DND-41 (cell line): ENCODE measurements around the gene MBL2.

Source experiments
- ATAC-seq: fragments of 200-7000 bp; cut with Tn5 transposase; 3 replicates; pipeline ENCODE4 v1.9.1; 2021; ENCODE audit warnings: low read depth; ENCODE audit not compliant: insufficient read depth
- DNase-seq: peaks from one replicate; pipeline ENCODE4 v3.0.0-alpha.2; 2020
- H2AFZ ChIP-seq: 2 replicates; pipeline ENCODE4 v1.6.0; 2012; ENCODE audit warnings: low read depth, low read length
- H3K27ac ChIP-seq: 2 replicates; pipeline ENCODE4 v1.5.1; 2012; ENCODE audit warnings: low read length, inconsistent platforms
- H3K27me3 ChIP-seq: fragments of 200-600 bp; sonication (generic); 2 replicates; pipeline ENCODE4 v1.6.0; 2012; ENCODE audit warnings: low read length, mild to moderate bottlenecking, inconsistent platforms; ENCODE audit not compliant: insufficient read depth, poor library complexity
- H3K36me3 ChIP-seq: 2 replicates; pipeline ENCODE4 v1.5.1; 2012; ENCODE audit warnings: low read length, inconsistent platforms; ENCODE audit not compliant: insufficient read depth
- H3K4me1 ChIP-seq: 2 replicates; pipeline ENCODE4 v1.5.1; 2012; ENCODE audit warnings: mild to moderate bottlenecking, low read length; ENCODE audit not compliant: insufficient read depth
- H3K4me2 ChIP-seq: 2 replicates; pipeline ENCODE4 v1.6.0; 2012; ENCODE audit warnings: mild to moderate bottlenecking, moderate library complexity, low read length, inconsistent platforms; ENCODE audit not compliant: insufficient read depth
- H3K4me3 ChIP-seq, 2 experiments: fragments of 200-600 bp in 1 of 2; shearing (Covaris generic) in 1 of 2; 2 replicates each; pipeline ENCODE4 v1.5.1; 2012 to 2016; ENCODE audit warnings: inconsistent platforms in 2 of 2, low read length in 2 of 2, mild to moderate bottlenecking in 2 of 2, low read depth in 1 of 2, moderate library complexity in 1 of 2
- H3K79me2 ChIP-seq: 2 replicates; pipeline ENCODE4 v1.6.0; 2012; ENCODE audit warnings: low read length, inconsistent platforms; ENCODE audit not compliant: insufficient read depth
- H3K9ac ChIP-seq: 2 replicates; pipeline ENCODE4 v1.6.0; 2012; ENCODE audit warnings: low read depth, mild to moderate bottlenecking, inconsistent platforms, low read length, moderate library complexity
- H3K9me3 ChIP-seq: 2 replicates; pipeline ENCODE4 v1.5.1; 2012; ENCODE audit warnings: low read length, moderate library complexity, mild to moderate bottlenecking, inconsistent platforms; ENCODE audit not compliant: insufficient read depth, severe bottlenecking
- H4K20me1 ChIP-seq: 2 replicates; pipeline ENCODE4 v1.6.0; 2012; ENCODE audit warnings: low read length; ENCODE audit not compliant: insufficient read depth
- EZH2 ChIP-seq: IDR thresholded peaks from 3 replicates; pipeline ENCODE4 v1.6.1; 2012; ENCODE audit warnings: borderline replicate concordance, low read depth, mild to moderate bottlenecking, moderate library complexity, low read length, inconsistent platforms; ENCODE audit not compliant: severe bottlenecking
- TF ChIP-seq, protein P1 (sequence below): IDR thresholded peaks from 2 replicates; pipeline ENCODE4 v1.5.1; 2012; ENCODE audit warnings: borderline replicate concordance, low read length, moderate library complexity, mild to moderate bottlenecking; ENCODE audit not compliant: poor library complexity, severe bottlenecking; ENCODE audit errors: extremely low read depth

MBL2 gene

DNA sequence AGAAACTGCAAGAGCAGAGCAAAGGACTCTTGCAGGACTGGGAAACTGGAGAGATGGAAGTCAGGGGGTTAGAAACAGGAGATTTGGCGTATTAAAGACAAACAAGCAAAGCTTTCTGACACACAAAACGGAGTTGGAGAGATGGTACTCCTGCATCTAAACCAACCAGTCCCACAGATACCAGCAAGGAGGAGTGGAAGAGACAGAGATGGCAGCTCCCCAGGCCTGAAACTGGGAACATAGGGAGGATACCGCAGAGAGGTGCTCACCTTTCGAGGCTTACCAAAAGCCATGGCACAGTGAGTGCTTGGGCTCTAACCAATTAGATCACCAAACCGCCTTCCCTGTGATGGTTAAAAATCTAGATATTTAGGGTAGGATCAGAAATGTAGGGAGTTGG, 4.8 kb upstream of the MBL2 start:
- DNase-seq (no peak), ATAC-seq (no peak)
- Histone ChIP-seq H3K4me1 (no peaks in the 10 kb centered on the region), H3K9ac (no peak overlapping the region), H2AFZ (no peak overlapping the region), H3K27ac (no peak overlapping the region), H4K20me1 (no peaks in the 10 kb centered on the region), H3K9me3 (no peaks in the 10 kb centered on the region), H3K27me3 (no peaks in the 10 kb centered on the region), H3K36me3 (no peaks in the 10 kb centered on the region), H3K4me3 (no peak overlapping the region), H3K4me2 (no peak overlapping the region), H3K79me2 (no peaks in the 10 kb centered on the region)
- TF ChIP-seq, protein P1, sequence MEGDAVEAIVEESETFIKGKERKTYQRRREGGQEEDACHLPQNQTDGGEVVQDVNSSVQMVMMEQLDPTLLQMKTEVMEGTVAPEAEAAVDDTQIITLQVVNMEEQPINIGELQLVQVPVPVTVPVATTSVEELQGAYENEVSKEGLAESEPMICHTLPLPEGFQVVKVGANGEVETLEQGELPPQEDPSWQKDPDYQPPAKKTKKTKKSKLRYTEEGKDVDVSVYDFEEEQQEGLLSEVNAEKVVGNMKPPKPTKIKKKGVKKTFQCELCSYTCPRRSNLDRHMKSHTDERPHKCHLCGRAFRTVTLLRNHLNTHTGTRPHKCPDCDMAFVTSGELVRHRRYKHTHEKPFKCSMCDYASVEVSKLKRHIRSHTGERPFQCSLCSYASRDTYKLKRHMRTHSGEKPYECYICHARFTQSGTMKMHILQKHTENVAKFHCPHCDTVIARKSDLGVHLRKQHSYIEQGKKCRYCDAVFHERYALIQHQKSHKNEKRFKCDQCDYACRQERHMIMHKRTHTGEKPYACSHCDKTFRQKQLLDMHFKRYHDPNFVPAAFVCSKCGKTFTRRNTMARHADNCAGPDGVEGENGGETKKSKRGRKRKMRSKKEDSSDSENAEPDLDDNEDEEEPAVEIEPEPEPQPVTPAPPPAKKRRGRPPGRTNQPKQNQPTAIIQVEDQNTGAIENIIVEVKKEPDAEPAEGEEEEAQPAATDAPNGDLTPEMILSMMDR = no peak
- TF ChIP-seq EZH2 = no peak

DNA sequence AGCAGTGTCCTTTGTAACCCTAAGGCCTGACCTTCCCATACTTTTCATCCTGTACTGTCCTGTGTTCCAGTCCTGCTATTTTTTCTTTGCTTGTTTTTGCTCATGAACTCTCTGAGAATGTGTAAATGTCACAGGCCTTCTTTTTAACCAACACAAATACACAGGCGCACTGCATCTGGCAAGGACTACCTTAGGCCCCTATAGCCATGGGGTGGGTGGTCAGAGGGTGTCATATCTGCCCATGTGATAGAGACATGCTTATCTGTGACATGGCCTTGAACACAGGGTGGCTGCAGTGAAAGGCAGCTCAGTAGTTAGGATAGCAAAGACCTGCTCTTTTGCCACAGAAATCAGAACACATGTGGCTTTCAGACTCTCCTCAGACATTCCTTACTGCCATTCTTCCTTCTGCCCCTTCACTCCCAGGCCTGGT, 3.9 kb upstream of the MBL2 start:
- ATAC-seq = no peak
- Histone ChIP-seq H3K27me3 (no peaks in the 10 kb centered on the region), H3K27ac (no peak overlapping the region), H3K4me2 (no peak overlapping the region), H3K4me1 (no peaks in the 10 kb centered on the region), H3K9me3 (no peaks in the 10 kb centered on the region), H3K9ac (no peak overlapping the region), H4K20me1 (no peaks in the 10 kb centered on the region), H3K36me3 (no peaks in the 10 kb centered on the region), H2AFZ (no peak overlapping the region), H3K79me2 (no peaks in the 10 kb centered on the region), H3K4me3 (no peak overlapping the region)
- no peak for TF ChIP-seq EZH2
- TF ChIP-seq, protein P1 = no peak
- DNase-seq = no peak

DNA sequence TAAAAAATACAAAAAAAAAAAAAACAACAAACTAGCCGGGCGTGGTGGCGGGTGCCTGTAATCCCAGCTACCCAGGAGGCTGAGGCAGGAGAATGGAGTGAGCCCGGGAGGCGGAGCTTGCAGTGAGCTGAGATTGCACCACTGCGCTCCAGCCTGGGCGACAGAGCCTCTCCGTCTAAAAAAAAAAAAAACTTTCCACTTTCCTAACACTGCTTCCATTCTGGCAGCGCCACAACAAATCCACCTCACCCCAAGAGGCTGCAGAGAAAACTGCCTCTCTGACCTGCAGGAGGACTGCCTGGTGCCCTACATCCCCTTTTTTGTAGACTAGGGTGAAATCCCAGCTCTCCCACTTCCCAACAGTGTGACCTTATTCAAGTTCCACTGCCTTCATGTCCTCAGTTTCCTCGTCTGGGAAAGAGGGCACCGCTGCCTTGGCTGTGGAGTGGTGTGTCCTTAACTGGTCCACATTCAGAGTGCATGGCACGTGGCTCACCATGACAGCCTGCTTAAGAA, 2.6 kb upstream of the MBL2 start:
- H3K4me1 ChIP-seq = no peaks in the 10 kb centered on the region
- H2AFZ ChIP-seq = no peak overlapping the region
- H3K27ac ChIP-seq = no peak overlapping the region
- no peaks in the 10 kb centered on the region for H3K36me3 ChIP-seq
- DNase-seq = no peak
- no peaks in the 10 kb centered on the region for H3K27me3 ChIP-seq
- H3K9me3 ChIP-seq = no peaks in the 10 kb centered on the region
- H3K4me2 ChIP-seq = no peak overlapping the region
- H3K4me3 ChIP-seq = no peak overlapping the region
- no peak overlapping the region for H3K9ac ChIP-seq
- H3K79me2 ChIP-seq = no peaks in the 10 kb centered on the region
- no peaks in the 10 kb centered on the region for H4K20me1 ChIP-seq
- ATAC-seq = no peak
- TF ChIP-seq, protein P1 = no peak

DNA sequence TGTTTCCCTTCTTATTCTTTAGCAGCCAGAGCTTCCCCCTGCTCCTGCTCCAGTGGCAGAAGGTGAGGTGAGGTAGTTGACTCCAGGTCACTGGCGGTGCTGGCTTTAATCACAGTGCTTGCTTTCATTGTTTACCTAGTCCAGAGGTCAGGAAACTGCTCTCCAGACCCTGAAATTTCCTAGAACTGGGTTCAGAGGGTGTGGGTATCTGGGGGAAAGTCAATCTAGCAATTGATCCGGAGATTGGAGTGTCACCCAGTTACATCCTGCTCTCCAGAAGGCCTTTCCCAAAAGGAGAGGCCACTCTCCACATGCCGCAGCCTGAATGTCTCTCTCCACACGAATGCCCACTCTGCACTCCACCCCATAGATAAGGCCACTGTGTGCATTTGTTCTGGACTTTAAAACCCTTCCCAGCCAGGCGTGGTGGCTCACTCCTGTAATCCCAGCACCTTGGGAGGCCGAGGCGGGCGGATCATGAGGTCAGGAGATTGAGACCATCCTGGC, 2.1 kb upstream of the MBL2 start:
- Histone ChIP-seq H3K9me3 (no peaks in the 10 kb centered on the region), H3K36me3 (no peaks in the 10 kb centered on the region), H3K4me2 (no peak overlapping the region), H3K4me1 (no peaks in the 10 kb centered on the region), H3K27me3 (no peaks in the 10 kb centered on the region), H2AFZ (no peak overlapping the region), H4K20me1 (no peaks in the 10 kb centered on the region), H3K9ac (no peak overlapping the region), H3K4me3 (no peak overlapping the region), H3K79me2 (no peaks in the 10 kb centered on the region), H3K27ac (no peak overlapping the region)
- no peak for DNase-seq
- no peak for ATAC-seq
- TF ChIP-seq, protein P1 = no peak
- TF ChIP-seq EZH2 = no peak
